ENCODE results near the gene KCNIP4.

DNA sequence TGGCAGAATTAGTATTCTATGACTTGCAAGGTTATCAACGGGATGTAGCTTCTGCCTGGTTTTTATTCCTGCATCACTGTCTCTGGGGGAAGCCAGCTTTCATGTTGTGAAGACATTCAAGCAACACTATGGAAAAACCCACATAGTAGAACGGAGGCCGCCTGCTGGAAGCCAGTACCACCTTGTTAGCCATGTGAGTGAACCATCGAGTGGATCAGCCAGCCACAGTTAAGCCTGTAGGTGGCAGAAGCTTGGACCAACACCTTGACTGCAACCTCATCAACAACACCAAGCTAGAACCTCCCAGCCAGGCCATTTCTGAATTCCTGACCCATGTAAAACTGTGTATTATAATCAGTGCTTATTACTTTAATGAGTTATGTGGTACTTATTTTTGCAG is 538.2 kb downstream of the KCNIP4 start:
- TF ChIP-seq, protein P1, sequence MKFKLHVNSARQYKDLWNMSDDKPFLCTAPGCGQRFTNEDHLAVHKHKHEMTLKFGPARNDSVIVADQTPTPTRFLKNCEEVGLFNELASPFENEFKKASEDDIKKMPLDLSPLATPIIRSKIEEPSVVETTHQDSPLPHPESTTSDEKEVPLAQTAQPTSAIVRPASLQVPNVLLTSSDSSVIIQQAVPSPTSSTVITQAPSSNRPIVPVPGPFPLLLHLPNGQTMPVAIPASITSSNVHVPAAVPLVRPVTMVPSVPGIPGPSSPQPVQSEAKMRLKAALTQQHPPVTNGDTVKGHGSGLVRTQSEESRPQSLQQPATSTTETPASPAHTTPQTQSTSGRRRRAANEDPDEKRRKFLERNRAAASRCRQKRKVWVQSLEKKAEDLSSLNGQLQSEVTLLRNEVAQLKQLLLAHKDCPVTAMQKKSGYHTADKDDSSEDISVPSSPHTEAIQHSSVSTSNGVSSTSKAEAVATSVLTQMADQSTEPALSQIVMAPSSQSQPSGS (IDR thresholded peaks at IDR 0.05; ENCODE audit: low read length), result no peak
- TF ChIP-seq SRF (IDR thresholded peaks at IDR 0.05; ENCODE audit: low read depth, low read length) (no peak), POU5F1 (IDR thresholded peaks at IDR 0.05; ENCODE audit: low read depth, low read length) (no peak)
- TF ChIP-seq, protein P2, sequence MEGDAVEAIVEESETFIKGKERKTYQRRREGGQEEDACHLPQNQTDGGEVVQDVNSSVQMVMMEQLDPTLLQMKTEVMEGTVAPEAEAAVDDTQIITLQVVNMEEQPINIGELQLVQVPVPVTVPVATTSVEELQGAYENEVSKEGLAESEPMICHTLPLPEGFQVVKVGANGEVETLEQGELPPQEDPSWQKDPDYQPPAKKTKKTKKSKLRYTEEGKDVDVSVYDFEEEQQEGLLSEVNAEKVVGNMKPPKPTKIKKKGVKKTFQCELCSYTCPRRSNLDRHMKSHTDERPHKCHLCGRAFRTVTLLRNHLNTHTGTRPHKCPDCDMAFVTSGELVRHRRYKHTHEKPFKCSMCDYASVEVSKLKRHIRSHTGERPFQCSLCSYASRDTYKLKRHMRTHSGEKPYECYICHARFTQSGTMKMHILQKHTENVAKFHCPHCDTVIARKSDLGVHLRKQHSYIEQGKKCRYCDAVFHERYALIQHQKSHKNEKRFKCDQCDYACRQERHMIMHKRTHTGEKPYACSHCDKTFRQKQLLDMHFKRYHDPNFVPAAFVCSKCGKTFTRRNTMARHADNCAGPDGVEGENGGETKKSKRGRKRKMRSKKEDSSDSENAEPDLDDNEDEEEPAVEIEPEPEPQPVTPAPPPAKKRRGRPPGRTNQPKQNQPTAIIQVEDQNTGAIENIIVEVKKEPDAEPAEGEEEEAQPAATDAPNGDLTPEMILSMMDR (IDR thresholded peaks at IDR 0.05; ENCODE audit: control extremely low read depth in 1 of 3, insufficient read depth in 1 of 3, low read depth in 1 of 3, low read length in 3 of 3), result no peak

All from H1 (cell line).